Endodermal cell (in vitro differentiated cells): ENCODE results near the gene CTAGE6. TPM values are rescaled to one million over a fixed set of nuclear protein-coding genes. Genes with fewer than 3 reads are reported as not detected.
"Not testable (repeated sequence)": the region's sequence is repeated elsewhere in the genome, so short reads cannot be mapped to it uniquely, and the experiment has no call there.

Experiments used
- DNase-seq: peaks from one replicate; pipeline ENCODE4 v3.0.0-alpha.2; 2017
- H3K27ac ChIP-seq: 2 replicates; pipeline ENCODE4 v1.5.1; 2013; ENCODE audit warnings: mild to moderate bottlenecking, low read depth, low read length, moderate library complexity
- H3K27me3 ChIP-seq: 2 replicates; pipeline ENCODE4 v1.6.1; 2013; ENCODE audit warnings: mild to moderate bottlenecking, low read length, moderate library complexity; ENCODE audit not compliant: insufficient read depth, control insufficient read depth, poor library complexity, severe bottlenecking
- H3K36me3 ChIP-seq: 2 replicates; pipeline ENCODE4 v1.7.0; 2013; ENCODE audit warnings: mild to moderate bottlenecking, low read length, moderate library complexity; ENCODE audit not compliant: control insufficient read depth, insufficient read depth
- H3K4me1 ChIP-seq: one replicate; pipeline ENCODE4 v1.7.0; 2013; ENCODE audit warnings: low read length; ENCODE audit not compliant: control insufficient read depth, insufficient read depth
- H3K4me3 ChIP-seq: 2 replicates; pipeline ENCODE4 v1.5.1; 2013; ENCODE audit warnings: mild to moderate bottlenecking, low read length, moderate library complexity
- H3K9ac ChIP-seq: 2 replicates; pipeline ENCODE4 v1.6.1; 2013; ENCODE audit warnings: mild to moderate bottlenecking, low read length, moderate library complexity; ENCODE audit not compliant: poor library complexity, severe bottlenecking; ENCODE audit errors: extremely low read depth
- H3K9me3 ChIP-seq: 2 replicates; pipeline ENCODE4 v1.6.1; 2013; ENCODE audit warnings: mild to moderate bottlenecking, low read length, moderate library complexity; ENCODE audit not compliant: control insufficient read depth
- H3K27ac Mint-ChIP-seq: 2 replicates; pipeline ENCODE4 v1.8.0; 2020; ENCODE audit warnings: mixed read lengths
- H3K27me3 Mint-ChIP-seq: 2 replicates; pipeline ENCODE4 v1.8.0; 2021; ENCODE audit warnings: mild to moderate bottlenecking, mixed read lengths; ENCODE audit not compliant: insufficient read depth
- H3K36me3 Mint-ChIP-seq: 2 replicates; pipeline ENCODE4 v1.8.0; 2020; ENCODE audit warnings: low read depth, mixed read lengths
- H3K4me1 Mint-ChIP-seq: 2 replicates; pipeline ENCODE4 v1.8.0; 2020; ENCODE audit warnings: mixed read lengths
- H3K4me3 Mint-ChIP-seq: 2 replicates; pipeline ENCODE4 v1.8.0; 2020; ENCODE audit warnings: mild to moderate bottlenecking, moderate library complexity, mixed read lengths
- H3K9me3 Mint-ChIP-seq: 2 replicates; pipeline ENCODE4 v1.8.0; 2020; ENCODE audit warnings: mild to moderate bottlenecking, mixed read lengths
- CTCF ChIP-seq: fragments of 200-600 bp; sonication (generic); conservative IDR thresholded peaks from 2 replicates; pipeline ENCODE4 v1.5.0; 2021; ENCODE audit warnings: antibody characterized with exemption, mild to moderate bottlenecking
- WGBS, 2 experiments: methylation state at CpG; one replicate each; pipeline versions ENCODE4 v1.1.5 to v1.1.7; 2013; ENCODE audit warnings: missing lambda C conversion rate in 2 of 2, mixed read lengths in 1 of 2; ENCODE audit not compliant: insufficient coverage in 1 of 2, insufficient read length in 1 of 2; 5-methylcytosine and 5-hydroxymethylcytosine counted together
- total RNA-seq, 2 donors: library from RNA; stranded (reverse); fragmentation: NEBNext Ultra II Directional in 1 of 2; extraction: Animal tissue kit (Norgen Biotek cat#: 25700) in 1 of 2; gene quantifications; 2 replicates in 1 of 2; 3 replicates in 1 of 2; pipeline ENCODE4 v1.2.1, GENCODE V29; 2021

Gene CTAGE6
- total RNA-seq, 2 donors from 2014 or later, result not detected

DNA sequence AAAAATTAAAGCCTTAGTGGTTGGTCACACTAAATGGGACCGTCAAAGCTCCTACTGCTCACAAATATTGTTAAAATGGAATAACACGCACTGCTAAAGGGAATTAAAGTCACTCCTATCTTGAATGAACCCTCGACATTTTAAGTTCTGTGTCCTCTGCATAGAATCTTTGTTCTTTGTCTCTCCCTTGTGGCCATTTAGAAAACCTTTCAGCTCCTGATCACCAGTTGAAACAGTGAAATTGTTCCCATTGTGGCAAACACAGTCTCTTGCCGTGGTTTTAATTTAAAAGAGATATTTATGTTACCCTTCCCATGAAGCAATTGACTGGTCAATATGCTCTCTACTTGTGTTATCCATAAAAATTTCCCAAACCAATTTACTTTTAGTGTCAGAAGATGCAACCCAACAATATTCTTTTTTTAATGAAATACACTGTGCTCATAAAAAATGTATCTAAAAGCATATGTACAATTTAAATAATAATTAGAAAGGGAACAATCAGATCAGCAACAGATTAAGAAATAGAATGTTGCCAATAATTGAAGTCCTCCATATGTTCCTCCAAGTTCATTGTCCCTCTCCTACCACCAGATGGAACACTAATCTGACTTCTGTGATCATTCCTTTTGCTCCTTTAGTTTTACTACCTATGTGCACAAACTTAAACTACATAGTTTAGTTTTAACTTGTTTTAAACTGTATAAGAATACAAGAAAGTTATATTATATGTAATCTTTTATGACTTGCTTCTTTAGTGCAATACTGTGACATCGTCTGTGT lies 20.3 kb downstream of the CTAGE6 start:
- peak; percentile 67 for TF ChIP-seq CTCF
- not testable (repeated sequence) for H3K27me3 Mint-ChIP-seq, DNase-seq, H3K4me3 Mint-ChIP-seq, H3K9me3 Mint-ChIP-seq, H3K4me3 ChIP-seq, H3K4me1 Mint-ChIP-seq, H3K9ac ChIP-seq, H3K27ac Mint-ChIP-seq, H3K27ac ChIP-seq, H3K27me3 ChIP-seq, H3K36me3 ChIP-seq, H3K36me3 Mint-ChIP-seq, H3K9me3 ChIP-seq, H3K4me1 ChIP-seq
- WGBS, 2 experiments, result 47 to 48% methylated on average over 4 of the region's 5 CpGs

DNA sequence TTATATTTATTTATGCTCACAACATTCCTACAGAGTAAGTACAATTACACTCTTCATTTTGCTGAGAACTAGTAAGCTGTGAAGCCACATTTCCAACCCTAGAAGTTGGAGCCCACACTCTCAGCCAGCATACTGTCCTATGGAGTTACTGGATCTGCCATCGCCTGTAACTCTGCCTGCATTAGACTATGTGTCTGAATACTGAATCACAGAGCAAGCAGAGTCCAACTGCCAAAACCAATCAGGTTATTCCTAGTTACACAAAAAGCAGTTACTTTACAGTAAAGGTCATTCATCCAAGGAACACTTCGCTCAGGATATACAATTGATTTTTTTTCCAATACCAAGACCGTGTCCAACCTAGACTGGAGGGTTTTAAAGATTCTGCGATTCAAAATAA lies 21.5 kb downstream of the CTAGE6 start:
- no peak overlapping the region for H3K9ac ChIP-seq
- Mint-ChIP-seq H3K4me3 (no peak overlapping the region), H3K9me3 (no peaks in the 10 kb centered on the region), H3K27ac (no peak overlapping the region), H3K36me3 (no peaks in the 10 kb centered on the region), H3K27me3 (no peaks in the 10 kb centered on the region), H3K4me1 (no peaks in the 10 kb centered on the region)
- WGBS, 2 experiments, result 94% methylated on average over 2 to 4 of the region's 4 CpGs
- no peak for DNase-seq
- no peak overlapping the region for H3K4me3 ChIP-seq
- no peaks in the 10 kb centered on the region for H3K9me3 ChIP-seq
- no peak for TF ChIP-seq CTCF
- no peaks in the 10 kb centered on the region for H3K36me3 ChIP-seq
- H3K4me1 ChIP-seq, result no peaks in the 10 kb centered on the region
- no peak overlapping the region for H3K27ac ChIP-seq
- no peaks in the 10 kb centered on the region for H3K27me3 ChIP-seq

- Mint-ChIP-seq H3K36me3 (no peaks in the 10 kb centered on the region), H3K27me3 (peaks cover 5% of the 10 kb centered on the region), H3K9me3 (no peaks in the 10 kb centered on the region), H3K27ac (no peak overlapping the region), H3K4me3 (no peak overlapping the region), H3K4me1 (no peaks in the 10 kb centered on the region)
- Histone ChIP-seq H3K4me1 (no peaks in the 10 kb centered on the region), H3K9me3 (no peaks in the 10 kb centered on the region), H3K9ac (no peak overlapping the region), H3K27me3 (no peaks in the 10 kb centered on the region), H3K27ac (no peak overlapping the region), H3K4me3 (no peak overlapping the region), H3K36me3 (no peaks in the 10 kb centered on the region)
- WGBS, 2 experiments, result 91 to 93% methylated on average over 5 of the region's 5 CpGs
- TF ChIP-seq CTCF, result no peak
- DNase-seq, result no peak
Measured at GRCh38 chr7:143733876-143734275, 23.6 kb downstream of the CTAGE6 start.
